Fibroblast of skin of scalp (primary cell): ENCODE data around the gene RMRP.
"Not testable (repeated sequence)": the region's sequence is repeated elsewhere in the genome, so short reads cannot be mapped to it uniquely, and the experiment has no call there.

Experiments
- DNase-seq: peaks from one replicate; pipeline ENCODE4 v3.0.0-alpha.2; 2013

Gene RMRP

DNA sequence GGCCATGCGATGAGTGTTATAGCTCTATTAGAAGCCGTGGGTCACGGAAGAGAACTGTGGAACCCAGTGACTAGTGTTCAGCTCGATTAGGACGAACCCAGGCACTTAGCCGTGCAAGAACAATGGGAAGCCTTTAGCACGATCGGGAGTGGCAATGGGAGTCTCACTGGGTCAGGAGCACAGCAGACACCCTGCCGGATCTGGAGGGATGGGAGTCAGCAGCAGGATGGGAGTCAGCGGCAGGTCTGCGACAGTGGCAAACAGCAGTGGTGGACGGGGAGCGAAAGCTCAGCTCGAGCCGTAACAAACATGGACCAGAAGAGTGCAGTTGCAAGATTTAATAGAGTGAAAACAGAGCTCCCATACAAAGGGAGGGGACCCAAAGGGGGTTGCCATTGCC, 17.4 kb downstream of the RMRP start:
- DNase-seq, result not testable (repeated sequence)

DNA sequence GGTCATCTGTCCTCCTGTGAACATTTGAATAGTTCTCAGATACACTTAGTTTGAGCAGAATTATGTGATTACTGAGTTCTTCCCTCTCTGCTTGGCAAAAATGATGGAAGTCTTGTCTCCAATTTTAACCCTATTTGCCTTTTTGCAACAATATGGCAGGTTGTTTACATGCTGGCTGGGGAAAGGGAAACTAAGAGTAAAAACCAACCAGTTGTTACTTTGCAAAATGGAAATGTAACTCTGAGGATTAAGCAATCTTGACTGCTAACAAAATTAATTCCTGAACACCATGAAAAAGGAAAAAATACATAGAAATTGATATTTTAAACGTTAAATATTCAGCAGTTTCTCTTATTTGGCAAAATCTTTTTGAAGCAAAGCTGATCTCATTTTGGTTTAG, 18.2 kb downstream of the RMRP start:
- DNase-seq, result no peak

- not testable (repeated sequence) for DNase-seq
These were observed 18.6 kb downstream of the RMRP start for GRCh38 chr9:35639225-35639624.

- DNase-seq, result not testable (repeated sequence)
These were observed 19.1 kb downstream of the RMRP start for GRCh38 chr9:35638751-35639150.

GRCh38 chr9:35637427-35637955, 20.3 kb downstream of the RMRP start:
- DNase-seq, result not testable (repeated sequence)

GRCh38 chr9:35636877-35637246, 21.0 kb downstream of the RMRP start:
- DNase-seq, result not testable (repeated sequence)

DNA sequence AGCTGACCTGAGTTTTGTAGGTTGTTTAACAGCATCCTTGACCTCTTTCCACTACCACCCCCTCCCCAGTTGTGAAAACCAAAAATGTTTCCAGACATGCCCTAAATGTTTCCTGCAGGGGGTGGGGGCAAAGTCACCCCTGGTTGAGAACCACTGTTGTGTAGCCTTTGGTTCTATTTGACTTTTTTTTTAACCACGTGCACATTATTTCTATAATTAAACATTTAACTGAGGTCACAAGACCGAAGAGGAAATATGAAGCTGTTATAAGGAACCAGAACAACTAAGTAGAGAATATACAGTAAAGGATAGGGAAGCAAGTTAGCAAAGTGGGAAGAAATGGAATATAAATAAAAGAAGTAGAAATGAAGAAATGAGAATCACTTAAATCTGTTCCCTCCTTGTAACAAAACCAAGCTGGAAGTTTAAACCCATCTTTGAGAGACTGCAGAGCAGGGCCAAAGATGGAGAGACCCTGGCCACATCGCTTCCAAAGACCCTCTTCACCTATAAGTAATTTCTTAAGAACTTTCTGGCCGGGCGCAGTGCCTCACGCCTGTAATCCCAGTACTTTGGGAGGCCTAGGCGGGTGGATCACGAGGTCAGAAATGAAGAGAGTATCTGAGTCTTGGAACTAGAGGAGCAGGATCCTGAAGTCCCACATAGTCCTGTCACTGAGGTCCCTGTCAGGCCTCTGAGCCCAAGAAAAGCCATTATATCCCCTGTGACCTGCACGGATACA, 21.5 kb downstream of the RMRP start:
- DNase-seq, result no peak

- no peak for DNase-seq
These were observed 22.1 kb downstream of the RMRP start for GRCh38 chr9:35635730-35636129.

DNA sequence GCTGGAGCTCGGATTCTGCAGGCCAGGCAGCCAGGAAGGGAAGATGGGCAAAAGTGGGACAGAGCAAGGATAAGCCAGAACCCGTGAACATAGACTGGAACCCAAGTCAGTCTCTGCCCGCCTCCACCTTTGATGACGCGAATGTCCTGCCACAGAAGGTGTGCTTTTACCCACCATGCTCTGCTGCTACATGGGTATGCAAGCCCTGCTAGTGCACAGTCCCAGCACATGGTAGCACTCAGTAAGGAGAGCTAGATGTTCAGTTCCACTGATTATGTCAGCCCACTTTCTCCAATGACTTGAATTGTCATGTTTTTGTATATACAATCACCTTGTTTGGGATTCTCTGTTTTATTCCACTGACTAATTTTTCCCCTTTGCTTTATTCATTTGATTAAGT, 28.2 kb downstream of the RMRP start:
- no peak for DNase-seq

DNA sequence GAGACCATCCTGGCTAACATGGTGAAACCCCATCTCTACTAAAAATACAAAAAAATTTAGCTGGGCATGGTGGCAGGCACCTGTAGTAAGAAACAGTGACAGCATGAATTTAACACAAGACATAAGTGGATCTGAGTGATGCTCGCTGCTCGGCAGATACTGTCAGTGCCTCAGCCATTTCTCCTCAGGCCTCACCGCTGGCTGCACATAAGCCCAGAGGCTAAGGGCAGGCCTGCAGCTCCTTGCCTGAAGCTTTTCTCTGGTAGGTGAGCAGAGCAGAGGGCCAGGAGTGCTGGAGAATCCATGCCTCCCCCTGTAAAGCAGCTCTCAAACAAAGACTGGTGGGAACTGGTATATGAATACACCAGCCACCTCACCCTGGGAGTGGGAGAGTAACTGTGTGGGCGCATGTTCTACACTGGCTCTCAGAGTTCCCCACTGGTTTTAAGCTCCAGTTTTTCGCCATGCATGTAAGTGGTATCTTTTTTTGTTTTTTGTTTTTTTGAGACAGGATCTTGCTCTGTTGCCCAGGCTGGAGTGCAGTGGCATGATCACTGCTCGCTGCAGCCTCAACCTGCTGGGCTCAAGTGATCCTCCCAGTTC, 29.3 kb downstream of the RMRP start:
- DNase-seq, result no peak

DNA sequence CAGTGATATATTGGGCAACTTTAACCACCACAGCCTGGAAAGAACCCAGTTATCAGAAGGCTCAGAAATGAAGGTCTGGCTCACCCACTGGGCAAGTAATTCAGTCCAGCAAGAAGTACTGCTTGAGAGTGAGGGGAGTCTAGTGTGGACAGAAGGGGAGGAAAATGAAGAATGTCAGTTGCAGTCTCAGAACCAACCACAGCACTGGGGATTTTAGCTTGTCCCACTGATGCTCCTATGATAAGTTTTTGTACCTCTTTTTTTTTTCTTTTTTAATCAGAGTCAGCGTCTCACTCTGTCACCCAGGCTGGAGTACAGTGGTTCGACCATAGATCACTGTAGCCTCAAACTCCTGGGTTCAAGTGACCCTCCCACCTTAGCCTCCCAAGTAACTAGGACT, 30.2 kb downstream of the RMRP start:
- no peak for DNase-seq

DNA sequence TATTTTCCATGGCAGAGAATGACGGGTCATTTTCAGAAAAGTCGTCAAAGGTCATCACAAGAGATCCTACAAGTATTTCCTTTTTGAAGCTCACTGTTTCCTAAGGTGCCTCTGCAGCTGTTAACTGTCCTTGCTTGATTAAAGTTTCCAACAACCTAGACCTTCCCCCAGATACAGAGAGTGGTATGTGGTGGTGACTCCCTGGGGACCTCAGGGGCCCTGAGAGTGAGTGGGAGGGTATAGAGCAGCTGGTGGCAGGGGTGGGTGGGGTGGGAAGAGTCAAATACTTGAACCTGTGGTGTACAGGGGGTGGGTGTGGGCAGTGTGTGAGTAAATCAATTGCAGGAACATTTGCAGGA, 38.0 kb downstream of the RMRP start:
- DNase-seq, result no peak

DNA sequence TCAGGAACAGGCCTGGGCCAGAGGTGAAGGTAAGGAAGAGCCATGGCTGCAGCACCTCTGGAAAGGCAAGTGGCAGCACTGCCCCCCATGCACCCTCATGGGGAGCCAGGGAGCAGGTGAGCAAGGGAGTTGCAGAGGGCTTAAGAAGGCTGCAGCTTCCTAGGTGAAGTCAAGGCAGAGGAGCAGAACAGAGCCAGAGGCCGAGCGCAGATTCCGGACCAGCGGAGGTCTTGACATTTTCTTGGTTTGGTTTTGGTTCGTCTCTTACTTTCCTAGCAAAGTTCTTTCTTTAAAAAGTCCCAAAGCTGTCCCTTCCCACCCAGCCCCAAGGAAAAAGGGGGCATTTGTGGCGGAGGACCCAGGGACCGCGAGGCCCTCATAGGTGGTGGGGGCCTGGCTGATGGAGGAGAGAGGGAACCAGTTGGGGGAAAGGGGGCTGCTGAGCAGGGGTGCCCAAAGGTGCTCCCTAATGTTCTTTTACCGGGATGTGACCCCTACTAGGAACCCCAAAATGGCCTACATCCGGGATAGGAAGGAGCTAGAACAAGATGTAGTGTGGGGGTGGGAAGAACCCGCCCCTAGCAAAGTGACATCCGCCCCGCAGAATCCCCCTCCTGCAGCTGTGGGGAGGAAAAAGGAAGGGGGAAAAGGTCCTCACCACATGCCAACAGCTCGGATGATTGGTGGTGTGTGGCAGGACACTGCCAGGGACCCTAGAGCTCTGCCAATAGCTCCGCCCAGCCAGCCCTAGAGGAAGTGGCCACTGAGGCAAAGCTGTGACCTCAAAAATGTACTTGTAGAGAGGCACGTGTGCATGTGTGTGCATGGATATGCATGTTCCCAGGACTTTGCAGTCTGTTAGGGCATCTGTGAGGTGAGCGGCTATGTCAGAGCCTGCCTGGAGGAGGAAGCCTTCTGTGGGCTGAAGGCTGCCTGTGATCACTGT, 38.7 kb downstream of the RMRP start:
- no peak for DNase-seq

GRCh38 chr9:35618325-35618727, 39.5 kb downstream of the RMRP start, which contains the start of gene CD72:
Gene CD72 (minus strand): TSS chr9:35618413. CDS start chr9:35618303, 110 bp downstream.
- no peak for DNase-seq

- no peak for DNase-seq
These were observed 40.3 kb downstream of the RMRP start for GRCh38 chr9:35617548-35617947.

DNA sequence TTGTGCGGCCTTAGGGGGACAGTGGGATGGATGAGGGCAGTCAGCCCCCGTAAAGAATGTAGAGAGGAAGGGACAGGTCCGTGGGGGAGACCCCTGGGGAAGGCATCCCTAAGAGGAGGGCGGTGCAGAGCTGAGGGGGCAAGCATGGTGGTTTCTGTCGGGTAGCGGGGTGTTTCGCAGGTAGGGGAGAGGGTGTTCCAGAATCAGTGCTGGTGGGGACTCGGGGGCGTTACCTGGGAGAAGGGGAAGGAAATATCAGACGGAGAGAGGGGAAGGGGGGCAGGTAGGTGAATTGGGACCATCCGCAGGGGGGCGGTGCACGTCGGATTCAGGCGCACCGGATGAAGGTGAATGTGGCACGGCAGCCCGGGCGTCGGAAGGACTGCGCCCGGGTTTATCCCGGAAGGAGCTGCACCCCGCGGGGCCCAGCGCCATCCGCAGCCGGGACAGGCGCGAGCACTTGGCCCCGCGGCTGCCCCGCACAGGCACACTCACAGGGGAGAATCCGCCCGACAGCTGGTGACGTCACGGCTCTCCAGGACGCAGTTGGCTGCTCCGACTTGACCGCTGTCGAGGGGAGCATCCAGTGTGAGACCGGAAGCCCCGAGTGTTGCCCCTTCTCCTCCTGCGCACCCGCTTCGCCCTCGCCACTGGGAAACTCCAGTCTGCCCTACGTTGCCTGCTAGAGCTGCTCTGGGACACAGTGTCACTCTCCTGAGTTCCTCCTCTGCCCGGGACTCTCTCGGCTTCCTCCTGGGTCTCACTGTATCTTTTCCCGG, 40.9 kb downstream of the RMRP start:
- peak; percentile 54 for DNase-seq

GRCh38 chr9:35615981-35616680, 41.7 kb downstream of the RMRP start:
- DNase-seq, result no peak

DNA sequence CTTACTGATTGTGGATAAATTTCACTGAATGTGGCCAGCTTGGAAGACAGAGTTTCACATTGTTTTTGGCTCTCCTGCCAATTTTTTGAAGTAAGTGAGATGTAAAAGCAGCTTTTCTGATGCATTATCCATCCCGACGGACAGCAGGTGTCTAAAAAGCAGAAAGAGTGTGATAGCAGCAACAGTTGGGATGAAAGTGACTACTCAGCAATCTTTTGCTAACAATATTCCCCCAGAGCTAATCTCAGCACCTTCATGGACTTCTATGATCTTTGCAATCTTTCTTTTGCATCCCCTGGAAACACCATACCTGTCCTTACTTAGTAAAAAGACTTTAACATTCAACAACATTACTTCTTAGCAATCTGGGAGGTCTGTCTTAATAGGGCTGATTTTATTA, 45.0 kb downstream of the RMRP start:
- DNase-seq, result no peak

DNA sequence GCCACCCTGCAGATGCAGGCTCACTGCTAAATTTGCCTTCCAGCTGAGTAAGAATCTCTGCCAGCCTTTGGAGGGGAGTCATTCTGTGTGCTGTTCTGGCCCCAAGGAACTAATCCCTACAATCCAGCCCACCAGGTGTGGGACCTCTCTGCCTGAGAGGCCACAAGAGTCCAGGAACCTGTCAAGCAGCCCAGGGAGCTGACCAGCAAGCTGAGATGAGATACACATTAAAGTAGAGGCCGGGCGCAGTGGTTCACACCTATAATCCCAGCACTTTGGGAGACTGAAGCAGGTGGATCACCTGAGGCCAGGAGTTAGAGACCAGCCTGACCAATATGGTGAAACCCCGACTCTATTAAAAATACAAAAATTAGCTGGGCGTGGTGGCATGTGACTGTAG, 45.8 kb downstream of the RMRP start:
- not testable (repeated sequence) for DNase-seq

DNA sequence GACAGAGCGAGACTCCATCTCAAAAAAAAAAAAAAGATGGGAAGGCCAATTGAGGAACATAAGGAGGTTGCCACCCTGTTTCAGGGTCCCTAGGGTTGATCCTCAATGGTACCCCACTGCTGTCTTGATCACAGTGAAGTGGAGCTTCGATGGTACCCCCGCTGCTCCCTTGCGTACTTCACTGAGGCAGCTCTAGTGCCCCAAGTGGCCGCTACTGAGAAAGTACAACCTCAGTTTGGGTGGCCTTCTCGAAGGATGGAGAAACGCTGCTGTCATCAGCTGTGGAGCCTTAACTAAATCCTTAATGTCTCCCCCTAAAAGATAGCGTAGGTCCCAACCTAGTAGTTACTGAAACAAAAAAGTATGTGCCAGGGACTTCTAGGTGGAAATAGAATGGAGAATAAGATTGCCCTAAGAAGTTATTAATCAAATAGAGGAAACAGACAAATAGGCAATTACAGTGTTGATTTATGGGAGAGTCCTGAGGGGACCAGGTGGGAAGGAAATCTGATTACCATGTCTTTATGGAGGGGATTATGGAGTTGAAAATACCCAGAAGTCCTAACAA, 46.5 kb downstream of the RMRP start:
- DNase-seq, result peak; percentile 39

DNA sequence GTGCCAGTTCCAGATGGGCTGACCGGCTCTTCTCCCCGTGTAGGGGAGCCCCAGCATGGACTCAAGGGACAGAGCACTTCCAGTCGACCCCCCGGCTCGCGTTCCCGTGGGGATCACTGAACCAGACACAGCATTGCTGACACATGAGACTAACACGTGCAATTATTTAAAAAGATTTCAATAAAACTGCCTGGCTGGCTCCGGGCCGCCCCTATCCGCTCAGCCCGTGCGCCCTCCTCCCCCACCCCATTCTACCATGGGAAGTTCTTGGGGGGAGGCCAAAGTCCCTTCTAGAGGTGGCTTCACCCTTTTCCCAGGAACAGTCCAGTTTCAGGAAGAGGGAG, 48.0 kb downstream of the RMRP start:
- DNase-seq, result no peak
